IPS DF 4.7 (cell line): ENCODE measurements around the gene RNF224.
"Not testable (repeated sequence)": the region's sequence is repeated elsewhere in the genome, so short reads cannot be mapped to it uniquely, and the experiment has no call there.

Experiments used
- DNase-seq: peaks from one replicate; pipeline ENCODE4 v3.0.0-alpha.2; 2013; ENCODE audit warnings: low spot score; ENCODE audit errors: extremely low read depth

RNF224 gene

GRCh38 chr9:137239541-137240200, 12.4 kb downstream of the RNF224 start:
- DNase-seq = not testable (repeated sequence)

- no peak for DNase-seq
Measured at GRCh38 chr9:137240318-137240840, 13.1 kb downstream of the RNF224 start.

- DNase-seq = peak; percentile 100
Measured at GRCh38 chr9:137240841-137241489, 13.7 kb downstream of the RNF224 start, which contains the start of gene TUBB4B. Gene TUBB4B, plus strand, starts transcription at chr9:137241287. Its CDS starts 74 bp downstream, at chr9:137241361.

- DNase-seq = no peak
Measured at GRCh38 chr9:137241490-137242268, 14.4 kb downstream of the RNF224 start.

- DNase-seq = no peak
Measured at GRCh38 chr9:137242269-137243203, 15.2 kb downstream of the RNF224 start.

GRCh38 chr9:137243266-137243625, 15.9 kb downstream of the RNF224 start:
- DNase-seq = not testable (repeated sequence)

GRCh38 chr9:137243626-137244485, 16.6 kb downstream of the RNF224 start:
- no peak for DNase-seq

GRCh38 chr9:137244486-137245449, 17.5 kb downstream of the RNF224 start:
- no peak for DNase-seq

GRCh38 chr9:137245450-137246421, 18.4 kb downstream of the RNF224 start:
- DNase-seq = no peak

- no peak for DNase-seq
Measured at GRCh38 chr9:137247135-137247915, 20.0 kb downstream of the RNF224 start.

GRCh38 chr9:137247916-137248175, 20.5 kb downstream of the RNF224 start:
- DNase-seq = no peak

GRCh38 chr9:137250329-137251193, 23.3 kb downstream of the RNF224 start:
- no peak for DNase-seq

GRCh38 chr9:137251194-137251461, 23.8 kb downstream of the RNF224 start, which contains the start of gene STPG3:
Gene STPG3, plus strand, starts transcription at chr9:137251286. Its CDS starts 1 bp downstream, at chr9:137251287.
- no peak for DNase-seq

GRCh38 chr9:137251490-137252268, 24.4 kb downstream of the RNF224 start:
- no peak for DNase-seq
